Chondrocyte (in vitro differentiated cells): Measurements from ENCODE around the gene IQCC. TPM values are rescaled to one million over a fixed set of nuclear protein-coding genes. Genes with fewer than 3 reads are reported as not detected.
A peak's percentile ranks its signal among the peaks of the same experiment; 100 is the strongest.

ENCODE experiments used
- DNase-seq: peaks from one replicate; pipeline ENCODE4 v3.0.0; 2021; ENCODE audit warnings: mixed read lengths, low spot score
- H3K27ac Mint-ChIP-seq: one replicate; pipeline ENCODE4 v1.8.0; 2021; ENCODE audit warnings: mild to moderate bottlenecking, moderate library complexity, mixed read lengths; ENCODE audit not compliant: unreplicated experiment
- H3K27me3 Mint-ChIP-seq: 2 replicates; pipeline ENCODE4 v1.8.0; 2021; ENCODE audit warnings: low read depth, mixed read lengths
- H3K36me3 Mint-ChIP-seq: 2 replicates; pipeline ENCODE4 v1.8.0; 2021; ENCODE audit warnings: low read depth, mixed read lengths
- H3K4me1 Mint-ChIP-seq: 2 replicates; pipeline ENCODE4 v1.8.0; 2021; ENCODE audit warnings: low read depth, mild to moderate bottlenecking, mixed read lengths
- H3K4me3 Mint-ChIP-seq: one replicate; pipeline ENCODE4 v1.8.0; 2021; ENCODE audit warnings: mild to moderate bottlenecking, moderate library complexity, mixed read lengths; ENCODE audit not compliant: unreplicated experiment
- H3K9me3 Mint-ChIP-seq: 2 replicates; pipeline ENCODE4 v1.8.0; 2021; ENCODE audit warnings: low read depth, mixed read lengths
- total RNA-seq: library from RNA; stranded (reverse); gene quantifications from 3 replicates; pipeline ENCODE4 v1.2.1, GENCODE V29; 2021
- TF ChIP-seq, protein P1 (sequence below): fragments of 200-600 bp; sonication (generic); IDR thresholded peaks from 2 replicates; pipeline ENCODE4 v1.5.0; 2021; ENCODE audit warnings: antibody characterized with exemption, mild to moderate bottlenecking, moderate library complexity

Gene IQCC
- total RNA-seq, 1 donor from 2014 or later, result 1.5 TPM

DNA sequence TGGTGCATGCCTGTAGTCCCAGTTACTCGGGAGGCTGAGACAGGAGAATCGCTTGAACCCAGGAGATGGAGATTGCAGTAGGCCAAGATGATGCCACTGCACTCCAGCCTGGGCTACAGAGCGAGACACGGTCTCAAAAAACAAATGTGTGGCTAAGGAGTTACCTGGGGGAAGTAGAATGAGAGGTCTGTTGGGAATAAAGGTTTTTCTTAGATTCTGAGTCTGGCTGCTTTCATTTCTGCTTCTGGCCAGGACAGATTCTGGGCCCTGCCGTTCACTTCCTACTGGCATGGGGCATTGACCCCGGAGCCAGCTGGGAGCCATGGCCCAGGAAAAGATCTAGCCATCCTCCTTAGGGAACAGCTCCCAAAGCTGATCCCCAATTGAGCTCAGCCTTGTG is 3.0 kb downstream of the IQCC start:
- no peaks in the 10 kb centered on the region for H3K9me3 Mint-ChIP-seq
- no peaks in the 10 kb centered on the region for H3K36me3 Mint-ChIP-seq
- DNase-seq, result no peak
- peaks cover 15% of the 10 kb centered on the region for H3K4me1 Mint-ChIP-seq
- no peak overlapping the region for H3K27ac Mint-ChIP-seq
- H3K4me3 Mint-ChIP-seq, result no peak overlapping the region
- TF ChIP-seq, protein P1, sequence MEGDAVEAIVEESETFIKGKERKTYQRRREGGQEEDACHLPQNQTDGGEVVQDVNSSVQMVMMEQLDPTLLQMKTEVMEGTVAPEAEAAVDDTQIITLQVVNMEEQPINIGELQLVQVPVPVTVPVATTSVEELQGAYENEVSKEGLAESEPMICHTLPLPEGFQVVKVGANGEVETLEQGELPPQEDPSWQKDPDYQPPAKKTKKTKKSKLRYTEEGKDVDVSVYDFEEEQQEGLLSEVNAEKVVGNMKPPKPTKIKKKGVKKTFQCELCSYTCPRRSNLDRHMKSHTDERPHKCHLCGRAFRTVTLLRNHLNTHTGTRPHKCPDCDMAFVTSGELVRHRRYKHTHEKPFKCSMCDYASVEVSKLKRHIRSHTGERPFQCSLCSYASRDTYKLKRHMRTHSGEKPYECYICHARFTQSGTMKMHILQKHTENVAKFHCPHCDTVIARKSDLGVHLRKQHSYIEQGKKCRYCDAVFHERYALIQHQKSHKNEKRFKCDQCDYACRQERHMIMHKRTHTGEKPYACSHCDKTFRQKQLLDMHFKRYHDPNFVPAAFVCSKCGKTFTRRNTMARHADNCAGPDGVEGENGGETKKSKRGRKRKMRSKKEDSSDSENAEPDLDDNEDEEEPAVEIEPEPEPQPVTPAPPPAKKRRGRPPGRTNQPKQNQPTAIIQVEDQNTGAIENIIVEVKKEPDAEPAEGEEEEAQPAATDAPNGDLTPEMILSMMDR, result no peak
- H3K27me3 Mint-ChIP-seq, result no peaks in the 10 kb centered on the region

DNA sequence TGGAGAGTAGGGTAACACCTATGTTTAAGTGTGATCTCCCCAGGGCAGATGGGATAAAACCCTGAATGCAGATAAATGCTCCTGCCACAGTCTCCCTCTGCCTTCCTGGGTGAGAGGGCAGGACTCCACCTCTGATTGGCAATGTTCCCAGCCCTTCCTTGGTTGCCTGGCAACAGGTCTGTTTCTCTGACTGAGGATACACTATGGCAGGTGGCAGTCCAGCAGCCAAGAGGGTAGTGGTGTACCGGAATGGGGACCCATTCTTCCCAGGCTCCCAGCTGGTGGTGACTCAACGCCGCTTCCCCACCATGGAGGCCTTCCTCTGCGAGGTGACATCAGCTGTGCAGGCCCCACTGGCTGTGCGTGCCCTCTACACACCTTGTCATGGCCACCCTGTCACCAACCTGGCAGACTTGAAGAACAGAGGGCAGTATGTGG is 3.4 kb downstream of the IQCC start, which contains the start of gene DCDC2B:
Gene DCDC2B (plus strand): TSS at position 199 of the 438 bp plus-strand sequence. CDS start 5 bp downstream, at position 204.
- no peak for DNase-seq
- Mint-ChIP-seq H3K4me1 (peaks cover 15% of the 10 kb centered on the region), H3K9me3 (no peaks in the 10 kb centered on the region), H3K4me3 (no peak within 1 kb of the TSS), H3K27me3 (no peaks in the 10 kb centered on the region), H3K36me3 (no peaks in the 10 kb centered on the region), H3K27ac (no peak within 1 kb of the TSS)
- TF ChIP-seq, protein P1, result no peak

DNA sequence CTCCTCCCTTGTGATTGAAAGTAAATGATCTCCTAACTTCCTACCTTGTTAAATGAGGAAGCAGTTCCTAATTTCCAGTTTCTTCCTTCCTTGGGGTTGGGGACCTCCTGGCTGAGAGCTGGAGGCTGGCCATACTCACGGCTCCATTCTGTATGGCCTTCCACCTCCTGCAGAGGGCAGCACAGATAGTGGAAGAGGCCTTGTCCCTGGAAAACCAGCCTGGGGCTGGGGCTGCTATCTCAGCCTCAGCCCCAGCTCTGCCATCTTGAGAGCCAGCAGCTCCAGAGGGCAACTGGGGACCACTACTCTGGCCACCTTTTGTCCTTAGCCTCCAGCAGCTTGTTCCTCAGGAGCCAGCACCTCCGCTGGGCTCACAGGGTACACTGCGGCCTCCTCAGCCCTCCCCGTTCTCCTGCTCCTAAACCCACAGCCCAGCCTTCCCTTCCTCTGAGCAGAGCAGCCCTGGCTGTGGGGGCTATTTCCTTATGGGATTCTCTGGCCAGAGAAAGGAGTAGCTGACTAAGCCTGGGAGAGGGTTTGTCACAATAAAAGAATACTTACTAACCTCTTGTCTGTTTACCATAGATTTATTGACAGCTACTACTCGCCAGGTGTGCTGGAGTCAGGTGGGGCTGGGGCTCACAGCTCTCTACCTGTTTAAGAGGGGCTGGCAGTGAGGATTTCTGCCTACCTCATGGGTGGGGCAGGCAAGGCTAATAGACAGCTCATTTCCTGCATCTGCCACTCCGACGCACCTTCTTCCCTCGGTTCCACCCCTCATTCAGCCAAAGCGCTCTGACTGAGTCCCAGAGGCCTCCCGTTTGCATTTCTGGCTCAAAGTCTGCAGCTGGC is 10.4 kb downstream of the IQCC start:
- H3K4me1 Mint-ChIP-seq, result peaks cover 6% of the 10 kb centered on the region
- H3K27ac Mint-ChIP-seq, result no peak overlapping the region
- no peaks in the 10 kb centered on the region for H3K27me3 Mint-ChIP-seq
- TF ChIP-seq, protein P1, result peak; percentile 87
- no peaks in the 10 kb centered on the region for H3K9me3 Mint-ChIP-seq
- peaks cover 6% of the 10 kb centered on the region for H3K36me3 Mint-ChIP-seq
- H3K4me3 Mint-ChIP-seq, result no peak overlapping the region
- no peak for DNase-seq

DNA sequence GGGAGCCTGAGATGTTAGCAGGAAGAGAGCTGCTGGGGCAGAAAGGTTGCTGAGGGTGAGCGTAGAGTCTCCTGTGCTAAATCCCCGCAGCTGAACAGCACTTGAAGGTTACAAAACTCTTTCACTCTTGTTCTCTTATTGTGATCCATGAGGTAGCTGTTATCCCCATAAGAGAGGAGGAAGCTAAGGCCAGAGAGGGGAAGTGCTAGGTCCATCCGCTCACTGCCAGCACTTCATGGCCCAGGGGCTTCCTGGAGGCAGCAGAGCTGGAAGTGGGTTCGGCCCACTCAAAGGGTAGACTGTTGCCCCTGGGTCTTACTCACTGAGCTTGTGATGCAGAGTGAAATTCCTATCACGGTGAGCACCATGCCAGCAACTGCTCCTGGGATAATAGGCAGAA is 11.1 kb downstream of the IQCC start:
- Mint-ChIP-seq H3K27ac (no peak overlapping the region), H3K4me3 (no peak overlapping the region), H3K4me1 (peaks cover 13% of the 10 kb centered on the region), H3K36me3 (peaks cover 6% of the 10 kb centered on the region), H3K9me3 (no peaks in the 10 kb centered on the region), H3K27me3 (no peaks in the 10 kb centered on the region)
- DNase-seq, result no peak
- TF ChIP-seq, protein P1, result no peak

DNA sequence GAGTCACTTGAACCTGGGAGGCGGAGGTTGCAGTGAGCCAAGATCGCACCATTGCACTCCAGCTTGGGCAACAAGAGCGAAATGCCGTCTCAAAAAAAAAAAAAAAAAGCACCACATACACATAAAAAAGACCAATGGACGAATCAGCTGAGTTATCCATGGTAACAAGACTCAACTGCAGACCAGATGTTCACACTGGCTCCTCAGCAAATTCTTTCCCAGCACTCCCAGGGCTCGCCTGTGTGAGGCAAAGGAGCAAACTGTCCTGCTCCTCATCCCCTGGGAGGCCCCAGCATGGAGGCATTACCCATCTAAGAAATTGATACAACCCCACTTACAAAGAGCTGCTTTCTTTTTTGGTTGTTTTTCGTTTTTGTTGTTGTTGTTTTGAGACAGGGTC is 13.6 kb downstream of the IQCC start:
- Mint-ChIP-seq H3K27me3 (no peaks in the 10 kb centered on the region), H3K4me3 (no peak overlapping the region), H3K36me3 (peaks cover 8% of the 10 kb centered on the region), H3K4me1 (peaks cover 32% of the 10 kb centered on the region), H3K27ac (peak overlapping the region; percentile 63), H3K9me3 (no peaks in the 10 kb centered on the region)
- TF ChIP-seq, protein P1, result no peak
- no peak for DNase-seq
